Measurements from ENCODE around the gene RALGPS2.

GRCh38 chr1:178772952-178773351 lies 47.9 kb downstream of the RALGPS2 start:
- TF ChIP-seq CTCF (IDR thresholded peaks at IDR 0.05) = no peak
- no peak for TF ChIP-seq EZH2 (IDR thresholded peaks at IDR 0.05; ENCODE audit: borderline replicate concordance, insufficient read depth, low read depth, low read length, poor library complexity, severe bottlenecking)

All from B cell (primary cell).